Muscle of leg (tissue), 11 donors: ENCODE results near the gene PON2. TPM values are rescaled to one million over a fixed set of nuclear protein-coding genes. Genes with fewer than 3 reads are reported as not detected.

Source experiments
- DNase-seq: peaks from one replicate; pipeline ENCODE4 v3.0.0; 2013
- H3K27ac ChIP-seq: one replicate; pipeline ENCODE4 v1.5.1; 2013; ENCODE audit warnings: mild to moderate bottlenecking, low read length, control low read depth
- H3K27me3 ChIP-seq: one replicate; pipeline ENCODE4 v1.6.1; 2013; ENCODE audit warnings: low read length; ENCODE audit not compliant: control insufficient read depth, insufficient read depth
- H3K36me3 ChIP-seq: one replicate; pipeline ENCODE4 v1.6.1; 2013; ENCODE audit warnings: low read length; ENCODE audit not compliant: control insufficient read depth, insufficient read depth
- H3K4me1 ChIP-seq: one replicate; pipeline ENCODE4 v1.6.1; 2013; ENCODE audit warnings: low read length; ENCODE audit not compliant: control insufficient read depth, insufficient read depth
- H3K4me3 ChIP-seq: one replicate; pipeline ENCODE4 v1.5.1; 2013; ENCODE audit warnings: low read length, control low read depth
- H3K9me3 ChIP-seq: replicated peaks from 2 replicates; pipeline ENCODE4 v1.6.1; 2013; ENCODE audit warnings: low read depth, low read length; ENCODE audit not compliant: control insufficient read depth
- WGBS: methylation state at CpG from one replicate; pipeline ENCODE4 v1.1.5; 2013; ENCODE audit warnings: missing lambda C conversion rate; ENCODE audit not compliant: insufficient coverage; 5-methylcytosine and 5-hydroxymethylcytosine counted together
- polyA plus RNA-seq, 8 donors: library from polyadenylated mRNA; unstranded; fragments of 120-200 nt; gene quantifications; one replicate each; pipeline versions ENCODE4 v1.2.1 to v1.2.3, GENCODE V29; 2013; ENCODE audit warnings: inconsistent platforms in 1 of 8, low replicate concordance in 1 of 8; ENCODE audit not compliant: insufficient read length in 8 of 8, insufficient read depth in 1 of 8
- total RNA-seq: library from RNA; stranded (reverse); fragments of 120-200 nt; gene quantifications from one replicate; pipeline ENCODE4 v1.2.4, GENCODE V29; 2013

Gene PON2
- total and polyA plus RNA-seq, 9 donors: 66.7 to 153 (median 81.6) TPM

- Histone ChIP-seq H3K36me3 (no peaks in the 10 kb centered on the region), H3K27me3 (no peaks in the 10 kb centered on the region), H3K4me3 (no peak overlapping the region), H3K9me3 (no peaks in the 10 kb centered on the region), H3K27ac (no peak overlapping the region), H3K4me1 (no peaks in the 10 kb centered on the region)
- no CpG with 5 or more reads among the region's 2 CpGs for WGBS
- no peak for DNase-seq
Observed at GRCh38 chr7:95454438-95455045, 19.7 kb upstream of the PON2 start.

GRCh38 chr7:95446618-95447017 lies 11.8 kb upstream of the PON2 start:
- H3K27ac ChIP-seq: no peak overlapping the region
- no peak for DNase-seq
- WGBS: 100% methylated on average over 1 of the region's 3 CpGs
- H3K4me3 ChIP-seq: no peak overlapping the region
- H3K36me3 ChIP-seq: no peaks in the 10 kb centered on the region
- no peaks in the 10 kb centered on the region for H3K9me3 ChIP-seq
- no peaks in the 10 kb centered on the region for H3K27me3 ChIP-seq
- H3K4me1 ChIP-seq: no peaks in the 10 kb centered on the region

- H3K27ac ChIP-seq: no peak overlapping the region
- H3K4me3 ChIP-seq: no peak overlapping the region
- no peaks in the 10 kb centered on the region for H3K9me3 ChIP-seq
- no peak for DNase-seq
- no peaks in the 10 kb centered on the region for H3K36me3 ChIP-seq
- no peaks in the 10 kb centered on the region for H3K27me3 ChIP-seq
- 60% methylated on average over 1 of the region's 2 CpGs for WGBS
- no peaks in the 10 kb centered on the region for H3K4me1 ChIP-seq
Observed at GRCh38 chr7:95444796-95445195, 10.0 kb upstream of the PON2 start.

GRCh38 chr7:95441042-95441823 lies 6.4 kb upstream of the PON2 start:
- no peak overlapping the region for H3K27ac ChIP-seq
- no peaks in the 10 kb centered on the region for H3K9me3 ChIP-seq
- H3K4me1 ChIP-seq: no peaks in the 10 kb centered on the region
- H3K27me3 ChIP-seq: no peaks in the 10 kb centered on the region
- H3K4me3 ChIP-seq: no peak overlapping the region
- WGBS: 72% methylated on average over 6 of the region's 7 CpGs
- no peaks in the 10 kb centered on the region for H3K36me3 ChIP-seq
- DNase-seq: no peak

GRCh38 chr7:95440394-95441038 lies 5.7 kb upstream of the PON2 start:
- no peak for DNase-seq
- 80% methylated on average over 2 of the region's 3 CpGs for WGBS
- Histone ChIP-seq H3K27me3 (no peaks in the 10 kb centered on the region), H3K27ac (no peak overlapping the region), H3K9me3 (no peaks in the 10 kb centered on the region), H3K36me3 (no peaks in the 10 kb centered on the region), H3K4me3 (no peak overlapping the region), H3K4me1 (peaks cover under 1% of the 10 kb centered on the region)

- Histone ChIP-seq H3K4me1 (peaks cover 9% of the 10 kb centered on the region), H3K4me3 (no peak overlapping the region), H3K36me3 (peaks cover 6% of the 10 kb centered on the region), H3K27ac (no peak overlapping the region), H3K27me3 (no peaks in the 10 kb centered on the region), H3K9me3 (no peaks in the 10 kb centered on the region)
- WGBS: no CpG with 5 or more reads among the region's 4 CpGs
- DNase-seq: peak; percentile 20
Observed at GRCh38 chr7:95436407-95436806, 1.6 kb upstream of the PON2 start.

GRCh38 chr7:95435422-95435780 lies 573 bp upstream of the PON2 start:
- H3K27ac ChIP-seq: peak overlapping the region; percentile 97
- DNase-seq: no peak
- H3K4me3 ChIP-seq: peak overlapping the region; percentile 61
- no peaks in the 10 kb centered on the region for H3K27me3 ChIP-seq
- peaks cover 9% of the 10 kb centered on the region for H3K36me3 ChIP-seq
- no peaks in the 10 kb centered on the region for H3K9me3 ChIP-seq
- H3K4me1 ChIP-seq: peaks cover 9% of the 10 kb centered on the region
- WGBS: 77% methylated on average over 3 of the region's 9 CpGs

GRCh38 chr7:95433952-95434556 lies 774 bp downstream of the PON2 start:
- Histone ChIP-seq H3K27me3 (no peaks in the 10 kb centered on the region), H3K4me1 (peaks cover 9% of the 10 kb centered on the region), H3K4me3 (peak overlapping the region; percentile 61), H3K27ac (peak overlapping the region; percentile 97), H3K9me3 (no peaks in the 10 kb centered on the region), H3K36me3 (peaks cover 15% of the 10 kb centered on the region)
- no peak for DNase-seq
- no CpG with 5 or more reads among the region's 6 CpGs for whole genome bisulfite sequencing

- H3K27ac ChIP-seq: no peak overlapping the region
- H3K4me3 ChIP-seq: no peak overlapping the region
- no peaks in the 10 kb centered on the region for H3K27me3 ChIP-seq
- H3K9me3 ChIP-seq: no peaks in the 10 kb centered on the region
- H3K36me3 ChIP-seq: peaks cover 15% of the 10 kb centered on the region
- no CpG with 5 or more reads among the region's 1 CpG for WGBS
- no peak for DNase-seq
- peaks cover 9% of the 10 kb centered on the region for H3K4me1 ChIP-seq
Observed at GRCh38 chr7:95433129-95433528, 1.7 kb downstream of the PON2 start.

GRCh38 chr7:95432606-95433005 lies 2.2 kb downstream of the PON2 start:
- 79% methylated on average over 2 of the region's 2 CpGs for WGBS
- DNase-seq: no peak

More at GRCh38 chr7:95432606-95433005, 2.2 kb downstream of the PON2 start:
- H3K9me3 ChIP-seq: no peaks in the 10 kb centered on the region
- H3K36me3 ChIP-seq: peaks cover 15% of the 10 kb centered on the region
- H3K27me3 ChIP-seq: no peaks in the 10 kb centered on the region
- H3K4me1 ChIP-seq: peaks cover 9% of the 10 kb centered on the region
- H3K4me3 ChIP-seq: no peak overlapping the region
- H3K27ac ChIP-seq: no peak overlapping the region
